Sciatic nerve (tissue), 2 donors: Measurements from ENCODE around the gene COIL. TPM values are rescaled to one million over a fixed set of nuclear protein-coding genes. Genes with fewer than 3 reads are reported as not detected.
A peak's percentile ranks its signal among the peaks of the same experiment; 100 is the strongest.

Source experiments
- ATAC-seq: fragments of 200-7000 bp; cut with Tn5 transposase; one replicate; pipeline ENCODE4 v1.9.1; 2020; ENCODE audit warnings: mild to moderate bottlenecking, moderate library complexity
- DNase-seq: peaks from one replicate; pipeline ENCODE4 v3.0.0-alpha.2; 2020; ENCODE audit warnings: low spot score
- intact Hi-C: fragments of 100-400 bp; cut with DNase I; formaldehyde crosslinking; loops from one replicate; pipeline ENCODE4 v1.14.2; 2022
- total RNA-seq: library from RNA; stranded (reverse); fragmentation: NEBNext Ultra II Directional; extraction: Animal tissue kit (Norgen Biotek cat#: 25700); gene quantifications from one replicate; pipeline ENCODE4 v1.2.1, GENCODE V29; 2021
- donor health status: DM: no; HTN: no; CAD: no.
- donor health status: DM: no; HTN: no; CAD: no.

COIL gene
- total RNA-seq, 1 donor from 2014 or later: 13.7 TPM

DNA sequence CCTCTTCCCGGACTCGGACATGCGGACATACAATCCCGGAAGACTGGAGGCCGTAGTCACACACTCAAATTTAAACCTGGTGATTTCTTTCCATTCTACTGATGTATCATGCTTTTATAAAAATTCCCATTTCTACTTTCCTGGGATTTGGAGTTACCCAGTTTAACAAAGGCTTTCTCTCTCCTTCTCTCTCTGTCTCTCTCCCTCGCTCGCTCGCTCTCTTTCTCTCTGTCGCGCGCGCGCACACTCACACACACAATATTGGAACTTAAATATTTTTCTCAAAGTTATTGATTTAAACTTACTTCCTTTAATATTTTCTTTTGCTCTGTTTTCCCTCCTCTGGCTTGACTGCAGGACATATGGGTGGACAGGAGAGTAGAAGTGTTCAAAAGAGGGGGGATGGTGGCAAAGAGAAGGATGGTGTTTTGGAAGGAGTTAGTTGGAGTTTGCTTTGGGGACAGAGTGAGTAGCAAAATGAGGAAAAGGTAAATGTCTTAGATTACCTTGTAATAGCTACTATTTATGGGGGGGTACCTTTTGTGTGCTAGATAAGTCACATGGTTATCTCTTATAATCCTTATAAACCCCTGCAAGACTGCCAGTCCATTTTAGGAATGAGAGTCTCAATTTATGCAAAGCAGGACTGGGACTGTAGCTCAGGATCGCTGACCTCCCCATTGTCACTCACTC is 46.1 kb downstream of the COIL start:
- peak; percentile 1 for ATAC-seq
- intact Hi-C loops: no loop called here
- no peak for DNase-seq

DNA sequence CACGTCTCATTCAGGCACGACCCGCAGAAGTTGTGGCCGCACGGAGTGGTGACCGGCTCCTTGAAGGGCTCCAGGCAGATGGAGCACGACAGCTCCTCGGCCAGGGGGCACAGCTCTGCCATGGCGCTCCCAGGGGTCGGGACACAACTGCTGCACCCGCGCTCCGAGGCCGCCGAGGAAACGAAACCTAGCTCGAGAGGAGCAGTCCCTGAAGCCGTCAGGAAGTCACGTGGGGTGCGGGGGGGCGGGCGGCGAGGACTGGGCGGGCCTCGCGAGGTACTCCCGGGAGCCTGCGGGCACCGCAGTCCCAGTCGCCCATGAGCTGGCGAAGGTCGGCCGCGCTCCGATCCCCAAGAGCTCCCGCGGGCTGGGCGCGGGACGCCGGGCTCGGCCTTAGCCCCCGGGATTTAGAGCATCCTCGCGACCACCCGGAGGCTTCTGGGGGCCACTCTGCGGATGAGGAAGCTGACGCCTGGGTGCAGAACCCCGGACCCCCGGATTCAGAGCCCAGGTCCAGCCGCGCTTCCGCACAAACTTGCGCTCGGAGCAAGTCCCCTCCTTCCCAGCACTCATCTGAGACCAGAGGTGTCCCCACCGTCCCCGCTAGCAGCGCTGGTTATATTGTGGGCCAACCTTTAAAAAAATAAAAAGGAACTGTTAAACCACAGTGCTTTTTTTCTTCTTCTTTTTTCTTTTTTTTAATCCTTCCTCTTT is 46.8 kb downstream of the COIL start, which contains the start of gene TRIM25:
Gene TRIM25 (minus strand): TSS at position 183 of the 714 bp plus-strand sequence. CDS start 61 bp downstream, at position 122.
- intact Hi-C loops: no loop called here
- ATAC-seq (peak; percentile 95), DNase-seq (peak; percentile 93)

DNA sequence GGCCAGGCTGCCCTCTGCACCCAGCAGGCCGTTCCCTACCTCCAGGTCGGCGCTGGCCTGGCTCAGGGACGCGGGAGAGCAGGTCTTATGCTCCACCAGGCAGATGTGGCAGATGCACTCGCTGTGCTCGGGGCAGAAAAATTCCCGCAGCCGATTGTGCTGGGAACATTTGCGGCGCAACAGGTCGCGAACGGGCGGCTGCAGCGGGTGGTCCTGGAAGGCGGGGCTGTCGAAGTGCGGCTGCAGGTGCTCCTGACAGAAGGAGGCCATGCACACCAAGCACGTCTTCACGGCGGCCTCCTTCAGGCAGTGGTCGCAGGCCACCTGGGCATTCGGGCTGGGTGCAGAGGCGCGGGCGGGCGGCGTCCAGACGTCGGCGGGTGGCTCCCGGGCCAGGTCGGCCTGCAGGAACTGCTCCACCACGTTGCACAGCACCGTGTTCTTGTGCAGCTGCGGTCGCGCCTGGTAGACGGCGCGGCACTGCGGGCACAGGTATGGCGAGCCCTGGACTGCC is 47.4 kb downstream of the COIL start:
- DNase-seq (no peak), ATAC-seq (peak; percentile 48)
- intact Hi-C loops: no loop called here

DNA sequence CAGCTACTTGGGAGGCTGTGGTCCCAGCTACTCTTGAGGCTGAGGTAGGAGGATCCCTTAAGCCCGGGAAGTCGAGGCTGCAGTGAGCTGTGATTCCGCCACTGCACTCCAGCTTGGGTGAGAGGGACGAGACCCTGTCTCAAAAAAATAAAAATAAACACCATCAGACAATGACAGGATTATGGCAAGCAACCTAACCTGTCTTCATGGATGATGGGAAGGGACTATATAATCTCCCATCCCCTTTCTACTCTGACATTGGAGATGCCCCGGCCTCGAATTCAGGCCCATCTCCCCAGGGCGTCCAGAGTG is 47.9 kb downstream of the COIL start:
- DNase-seq (no peak), ATAC-seq (no peak)
- intact Hi-C loops: no loop called here

DNA sequence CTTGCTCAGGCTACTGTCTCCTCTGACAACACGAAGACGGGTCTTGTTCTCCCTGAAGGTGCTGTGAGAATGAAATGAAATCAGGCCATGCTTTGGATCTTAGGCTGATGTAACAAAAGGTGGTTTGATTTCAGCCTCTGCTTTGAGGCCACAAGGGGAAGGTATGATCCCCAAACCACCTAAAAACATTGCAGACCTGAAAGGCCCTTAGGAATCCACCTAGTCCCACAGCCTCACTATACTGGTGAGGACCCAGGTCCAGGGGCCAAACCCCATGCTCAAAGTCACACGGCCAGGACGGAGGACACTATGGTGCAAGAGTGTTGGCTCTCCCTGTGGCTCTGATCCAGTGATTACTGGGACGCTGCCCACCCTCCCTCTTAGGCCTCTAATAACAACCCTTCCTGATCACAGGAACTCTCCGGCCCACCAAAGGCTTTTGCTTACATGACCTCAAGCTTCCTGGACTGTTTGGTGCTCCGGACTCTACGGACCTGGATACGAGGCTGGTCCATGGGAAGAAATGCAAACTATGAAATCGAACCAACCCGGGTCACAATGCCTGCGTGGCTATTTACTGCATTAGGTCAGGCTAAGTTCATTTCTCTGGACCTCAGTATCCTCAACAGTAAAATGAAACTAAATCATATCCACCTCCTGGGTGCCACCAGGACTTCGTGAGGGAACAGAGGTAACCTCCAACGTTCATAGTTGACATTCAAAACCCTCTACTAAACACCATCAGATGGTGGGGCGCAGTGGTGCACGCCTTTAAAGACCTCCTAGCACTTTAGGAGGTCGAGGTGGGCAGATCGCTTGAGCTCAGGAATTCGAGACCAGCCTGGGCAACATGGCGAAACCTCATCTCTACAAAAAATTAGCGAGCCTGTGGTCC is 48.5 kb downstream of the COIL start:
- ATAC-seq (peak; percentile 57), DNase-seq (peak; percentile 71)
- intact Hi-C loops: no loop called here

DNA sequence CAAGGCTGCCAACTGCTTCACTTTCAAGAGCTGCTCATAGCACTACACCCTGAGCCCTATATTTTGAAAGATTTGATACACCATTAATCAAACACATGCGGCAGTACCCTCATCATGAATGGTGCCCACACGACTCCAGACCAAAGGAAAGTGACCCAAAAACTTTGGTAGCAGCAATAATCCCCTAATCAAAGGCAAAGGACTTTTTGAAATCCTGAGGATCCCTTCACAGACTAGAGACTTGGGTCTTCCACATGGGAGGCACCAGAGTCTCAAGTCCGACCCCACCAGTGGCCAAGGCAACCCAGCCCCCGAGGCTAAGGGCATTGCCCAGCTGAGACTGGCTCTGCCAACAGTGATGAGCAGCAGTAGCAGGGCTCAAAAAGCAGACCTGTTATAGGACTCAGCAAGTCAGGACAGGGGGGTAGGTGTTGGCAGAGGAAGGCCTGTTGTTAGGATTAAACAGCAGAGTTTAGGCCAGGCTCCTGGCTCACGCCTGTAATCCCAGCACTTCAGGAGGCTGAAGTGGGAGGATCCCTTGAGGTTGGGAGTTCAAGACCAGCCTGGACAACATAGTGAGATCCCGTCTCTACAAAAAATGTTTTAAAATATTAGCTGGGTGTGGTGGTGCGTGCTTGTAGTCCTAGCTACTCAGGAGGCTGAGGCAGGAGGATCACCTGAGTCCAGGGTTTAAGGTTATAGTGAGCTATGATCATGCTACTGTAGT is 50.2 kb downstream of the COIL start:
- ATAC-seq (no peak), DNase-seq (no peak)
- intact Hi-C loops: no loop called here

DNA sequence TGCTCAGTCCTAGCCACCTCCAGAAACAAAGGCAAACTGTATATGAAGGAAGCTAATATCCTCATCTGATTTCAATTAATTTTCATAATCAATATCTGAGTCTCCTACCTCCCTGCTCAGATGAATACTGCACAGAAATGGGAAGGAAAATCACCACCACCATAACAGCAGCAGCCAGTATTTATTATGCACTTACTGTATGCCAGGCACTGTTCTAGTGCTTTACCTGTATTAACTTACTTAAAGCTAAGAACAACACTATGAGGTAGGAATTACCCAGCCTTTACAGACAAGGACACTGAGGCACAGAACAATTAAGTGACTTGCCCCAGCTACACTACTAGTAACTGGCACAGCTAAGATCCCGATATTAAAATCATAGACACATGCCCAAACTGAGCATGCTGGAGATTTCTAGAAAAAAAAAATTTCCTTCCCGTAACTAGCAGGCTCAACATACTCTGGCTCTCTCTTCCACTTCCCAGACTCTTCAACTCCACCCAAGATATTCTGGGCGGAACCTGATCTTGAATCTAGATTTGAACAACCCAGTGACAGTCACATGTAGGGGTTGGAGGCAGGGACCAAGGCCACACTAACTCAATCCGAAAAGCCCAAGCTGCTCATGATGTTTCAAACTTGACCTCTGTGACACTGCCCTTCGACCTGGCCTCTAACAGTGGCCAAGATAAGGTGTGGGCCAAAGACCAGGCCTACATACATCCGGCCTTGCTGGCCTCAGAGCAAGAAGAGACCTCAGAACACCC is 50.9 kb downstream of the COIL start:
- DNase-seq: no peak

DNA sequence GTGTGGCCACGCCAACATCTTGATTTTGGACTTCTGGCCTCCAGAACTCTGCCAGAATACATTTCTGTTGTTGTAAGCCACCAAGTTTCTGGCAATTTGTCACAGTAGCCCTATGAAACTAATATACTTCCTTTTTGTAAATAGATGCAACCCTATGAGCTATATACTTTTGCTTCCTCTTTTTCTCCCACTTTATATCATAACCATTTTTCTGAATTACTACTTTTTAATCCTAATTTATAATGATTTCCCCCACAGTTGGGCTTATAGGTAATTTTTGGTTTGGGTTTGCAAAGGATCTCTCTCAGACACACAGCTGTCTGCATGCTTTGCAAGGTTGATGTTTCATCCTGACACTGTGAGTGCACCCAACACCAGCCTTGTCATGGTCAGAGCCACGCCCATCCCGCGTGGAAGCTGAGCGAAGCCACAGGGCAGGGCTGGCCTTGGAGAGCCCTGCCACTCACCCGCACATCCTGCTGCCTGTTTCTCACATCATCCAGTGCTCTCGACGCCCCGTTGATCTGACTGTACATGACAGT is 52.8 kb downstream of the COIL start:
- intact Hi-C loops: no loop called here
- DNase-seq (peak; percentile 67), ATAC-seq (peak; percentile 44)

More for the DNA sequence above, 50.9 kb downstream of the COIL start:
- intact Hi-C loops: no loop called here
- ATAC-seq: peak; percentile 6

DNA sequence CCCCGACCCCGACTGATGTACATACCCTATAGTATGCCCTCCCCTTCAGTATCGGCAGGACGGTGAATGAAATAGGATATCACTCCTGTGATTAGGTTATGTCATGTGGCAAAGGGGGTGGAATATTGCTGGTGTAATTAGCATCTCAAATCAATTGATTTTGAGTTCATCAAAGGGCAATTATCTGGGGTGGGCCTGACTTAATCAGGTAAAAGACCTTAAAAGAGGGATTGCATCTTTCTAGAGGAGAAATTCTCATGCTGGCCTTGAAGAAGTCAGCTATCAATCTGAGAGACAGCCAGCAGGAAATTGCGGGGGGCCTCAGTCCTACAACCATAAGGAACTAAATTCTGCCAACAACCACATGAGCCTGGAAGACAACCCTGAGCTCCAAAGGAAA is 57.3 kb downstream of the COIL start:
- DNase-seq: peak; percentile 30
- intact Hi-C loops: no loop called here
- ATAC-seq: no peak

DNA sequence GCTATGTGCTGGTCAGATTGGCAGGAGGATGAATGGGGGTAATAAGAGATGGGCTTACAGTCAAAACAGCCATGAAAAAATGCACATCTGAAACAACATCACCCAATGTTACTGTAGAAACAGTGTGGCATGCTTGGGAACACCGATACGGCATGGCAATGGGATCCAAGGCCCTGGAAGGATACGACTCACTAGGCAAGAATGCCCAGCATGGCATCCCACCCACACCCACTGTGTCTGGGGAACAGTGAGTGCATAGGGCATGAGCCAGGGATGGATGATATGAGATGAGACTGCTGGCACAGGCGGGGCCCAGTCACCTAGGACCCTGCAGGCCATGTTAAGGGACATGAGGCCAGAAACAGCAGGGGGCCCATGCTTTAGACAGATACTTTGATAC is 58.5 kb downstream of the COIL start:
- intact Hi-C loops: no loop called here
- ATAC-seq (no peak), DNase-seq (peak; percentile 33)

DNA sequence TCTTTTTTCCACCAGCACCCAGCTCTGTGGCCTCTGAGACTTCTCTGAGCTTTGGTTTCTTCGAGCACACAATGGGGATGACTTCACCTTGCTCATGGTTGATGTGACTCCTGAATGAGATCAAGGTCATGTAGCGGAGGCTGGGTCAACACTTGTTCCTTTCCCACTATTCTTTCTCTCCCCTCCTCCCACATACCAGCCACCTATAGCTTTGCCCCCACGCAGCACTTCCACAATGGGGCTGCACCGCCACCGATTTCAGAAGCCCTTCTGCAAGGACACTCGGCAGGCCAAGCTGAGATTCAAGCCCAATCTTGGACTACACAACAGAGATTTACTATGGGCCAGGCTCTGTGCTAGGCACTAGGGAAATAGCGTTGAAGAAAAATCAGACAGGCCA is 61.4 kb downstream of the COIL start:
- peak; percentile 10 for DNase-seq

DNA sequence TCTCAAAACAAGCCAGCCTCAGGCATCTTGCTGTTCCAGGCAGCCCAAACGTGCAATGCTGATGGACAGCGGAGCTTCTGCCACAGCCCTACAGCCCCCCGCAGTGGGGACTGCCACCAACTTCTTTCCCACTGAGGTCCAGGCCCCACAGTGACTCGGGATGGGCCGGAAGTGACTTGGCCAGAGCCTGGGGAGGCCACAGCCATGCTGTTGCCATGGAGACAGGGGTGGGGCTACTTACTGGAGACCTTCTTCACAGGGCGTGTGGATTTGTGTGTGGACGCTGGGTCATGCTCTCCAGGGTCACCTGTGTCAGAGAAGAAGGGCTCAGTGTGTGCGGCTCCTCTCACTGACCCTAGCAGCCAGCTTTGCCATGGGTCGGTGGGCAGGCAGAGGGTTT is 62.0 kb downstream of the COIL start:
- intact Hi-C loops: no loop called here
- no peak for ATAC-seq
- peak; percentile 55 for DNase-seq

More for the DNA sequence above, 61.4 kb downstream of the COIL start:
- intact Hi-C loops: no loop called here
- no peak for ATAC-seq

DNA sequence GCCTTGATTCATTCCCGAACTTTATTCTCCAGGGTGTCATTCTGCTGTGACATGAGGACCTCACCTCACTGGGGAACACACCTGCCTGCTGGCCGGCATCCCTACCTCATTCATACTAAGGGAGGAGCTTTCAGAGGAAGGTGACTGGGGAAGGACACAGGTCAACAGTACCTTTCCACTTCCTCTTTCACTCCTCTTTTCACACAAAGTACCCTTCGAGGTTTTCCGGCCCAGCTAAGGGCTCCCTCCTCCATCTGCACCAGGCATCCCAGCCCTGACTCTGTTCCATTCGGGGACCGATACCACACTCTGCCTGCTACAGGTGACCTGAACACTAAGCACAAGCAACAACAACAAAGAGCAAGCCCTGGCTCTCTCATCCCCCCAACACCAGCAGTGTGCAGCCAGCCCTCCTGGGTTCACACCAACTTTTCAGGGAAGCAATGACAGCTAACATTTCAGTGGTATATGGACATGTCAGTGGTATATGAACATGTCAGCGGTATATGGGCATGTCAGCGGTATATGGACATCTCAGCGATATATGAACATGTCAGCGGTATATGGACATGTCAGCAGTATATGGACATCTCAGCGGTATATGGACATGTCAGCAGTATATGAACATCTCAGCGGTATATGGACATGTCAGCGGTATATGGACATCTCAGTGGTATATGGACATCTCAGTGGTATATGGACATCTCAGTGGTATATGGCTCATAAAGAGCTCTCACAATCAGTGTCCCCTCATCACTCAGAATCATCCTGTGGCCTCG is 63.0 kb downstream of the COIL start:
- intact Hi-C loops: no loop called here
- ATAC-seq: no peak
- peak; percentile 28 for DNase-seq

DNA sequence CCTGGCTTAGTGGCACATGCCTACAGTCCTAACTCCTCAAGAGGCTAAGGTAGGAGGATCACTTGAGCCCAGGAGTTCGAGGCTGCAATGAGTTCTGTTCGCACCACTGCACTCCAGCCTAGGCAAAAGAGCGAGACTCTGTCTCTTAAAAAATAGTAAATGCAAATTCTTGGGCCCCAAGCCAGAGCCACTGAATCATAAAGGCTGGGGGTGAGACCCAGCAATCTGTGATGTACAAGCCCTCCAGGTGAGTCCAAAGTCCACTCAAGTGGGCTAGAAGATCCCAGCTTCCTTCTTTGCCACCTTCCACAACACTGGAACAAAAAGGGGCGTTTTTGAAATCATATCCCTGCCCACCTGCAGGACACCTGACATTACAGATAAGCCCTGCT is 63.9 kb downstream of the COIL start:
- DNase-seq (peak; percentile 8), ATAC-seq (no peak)
- intact Hi-C loops: no loop called here

DNA sequence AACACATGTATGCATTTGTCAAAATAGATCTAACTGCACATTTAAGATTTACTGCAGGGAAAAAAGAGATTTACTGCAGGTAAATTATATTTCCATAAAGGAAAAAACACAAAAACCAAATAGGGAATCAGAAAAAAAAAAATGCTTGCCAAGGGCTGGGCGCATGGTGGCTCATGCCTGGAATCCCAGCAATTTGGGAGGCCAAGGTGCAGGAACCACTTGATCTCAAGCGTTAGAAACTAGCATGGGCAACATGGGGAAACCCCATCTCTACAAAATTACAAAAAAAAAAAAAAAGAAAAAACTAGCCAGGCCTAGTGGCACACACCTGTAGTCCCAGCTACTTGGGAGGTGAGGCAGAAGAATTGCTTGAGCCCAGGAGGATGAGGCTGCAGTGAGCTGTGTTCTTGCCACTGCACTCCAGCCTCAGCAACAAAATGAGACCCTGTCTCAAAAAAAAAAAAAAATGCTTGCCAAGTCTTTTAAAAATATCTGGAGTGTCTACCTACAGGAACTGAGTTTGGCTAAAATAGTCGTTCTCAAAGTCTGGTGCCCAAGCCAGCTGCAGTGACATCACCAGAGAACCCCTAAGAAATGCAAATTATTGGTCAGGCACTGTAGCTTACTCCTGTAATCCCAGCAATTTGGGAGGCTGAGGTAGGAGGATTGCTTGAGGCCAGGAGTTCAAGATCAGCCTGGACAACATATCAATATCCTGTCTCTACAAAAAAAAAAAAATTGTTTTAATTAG is 64.5 kb downstream of the COIL start:
- intact Hi-C loops: no loop called here
- no peak for DNase-seq
- ATAC-seq: no peak

DNA sequence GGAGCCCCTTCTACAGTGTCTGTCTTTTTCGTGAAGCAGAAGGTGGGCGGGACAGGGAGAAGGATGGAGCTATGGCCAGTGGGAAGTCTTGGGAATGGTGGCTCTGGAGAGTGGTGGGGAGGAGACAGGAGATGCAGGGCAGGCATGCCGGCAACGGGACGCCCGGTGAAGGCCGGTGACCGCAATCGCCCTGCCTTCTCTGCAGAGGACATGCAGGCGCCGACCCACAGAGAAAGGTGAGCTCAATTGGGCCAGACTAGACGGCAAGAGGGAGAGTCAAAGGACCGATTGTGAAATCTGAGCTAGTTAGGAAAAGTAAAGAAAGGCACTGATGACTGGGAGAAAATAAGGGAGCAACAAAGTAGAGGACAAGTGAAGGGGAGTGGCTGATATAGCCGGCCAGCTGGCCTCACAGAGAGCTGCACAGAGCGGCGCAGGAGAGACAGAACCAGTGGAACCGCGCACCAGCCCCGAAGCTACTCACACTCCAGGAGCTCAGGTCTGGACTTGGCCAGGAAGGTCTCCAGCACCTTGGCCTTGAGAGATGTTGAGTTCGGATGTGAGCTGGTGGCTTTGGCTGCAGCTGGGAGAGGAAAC is 65.9 kb downstream of the COIL start:
- ATAC-seq (no peak), DNase-seq (peak; percentile 41)
- intact Hi-C loops: no loop called here
